Activated CD4-positive, alpha-beta T cell treated with anti-CD3 and anti-CD28 coated beads, Interleukin-2, amount 10 ng/mL, durations not matched to agents 7 days and 5 days (primary cell): ENCODE data around the gene REPIN1. TPM values are rescaled to one million over a fixed set of nuclear protein-coding genes. Genes with fewer than 3 reads are reported as not detected.

Experiments
- CTCF ChIA-PET: fragments of 350-600 bp; sonication (Branson Sonifier 250); formaldehyde crosslinking; loops from one replicate; lab custom pipeline; 2021; ENCODE audit warnings: antibody characterized with exemption; lab: Charles Lee
- POLR2A ChIA-PET: fragments of 350-600 bp; sonication (Branson Sonifier 250); formaldehyde crosslinking; loops from one replicate; lab custom pipeline; 2021; ENCODE audit warnings: antibody characterized with exemption; lab: Charles Lee
- DNase-seq: peaks from one replicate; pipeline ENCODE4 v3.0.0-alpha.2; 2020
- H3K27ac Mint-ChIP-seq: one replicate; pipeline ENCODE4 v1.8.0; 2021; ENCODE audit warnings: mild to moderate bottlenecking, moderate library complexity, mixed read lengths
- H3K27me3 Mint-ChIP-seq: one replicate; pipeline ENCODE4 v1.8.0; 2021; ENCODE audit warnings: mixed read lengths
- H3K36me3 Mint-ChIP-seq: one replicate; pipeline ENCODE4 v1.8.0; 2021; ENCODE audit warnings: low read depth, mixed read lengths
- H3K4me1 Mint-ChIP-seq: one replicate; pipeline ENCODE4 v1.8.0; 2021; ENCODE audit warnings: mixed read lengths
- H3K4me3 Mint-ChIP-seq: one replicate; pipeline ENCODE4 v1.8.0; 2021; ENCODE audit warnings: mild to moderate bottlenecking, moderate library complexity, mixed read lengths
- H3K9me3 Mint-ChIP-seq: one replicate; pipeline ENCODE4 v1.8.0; 2021; ENCODE audit warnings: mixed read lengths
- total RNA-seq, 2 experiments: library from RNA; stranded (reverse); gene quantifications; one replicate each; pipeline ENCODE4 v1.2.3, GENCODE V29; 2021

REPIN1 gene
- total RNA-seq, 2 experiments from 2014 or later: 45.1 to 54.6 TPM

- peaks cover 39% of the 10 kb centered on the region for H3K4me1 Mint-ChIP-seq
- peak; percentile 71 for DNase-seq
- peaks cover 4% of the 10 kb centered on the region for H3K9me3 Mint-ChIP-seq
- no peak overlapping the region for H3K4me3 Mint-ChIP-seq
- no peaks in the 10 kb centered on the region for H3K27me3 Mint-ChIP-seq
- peak overlapping the region; percentile 89 for H3K27ac Mint-ChIP-seq
- ChIA-PET POLR2A (no interaction called here), CTCF (interaction anchor here (0.7 to 1.3 kb wide), 2 partner anchors 7 to 11 kb away, joined by 3 to 6 read pairs; partner anchors contain the start of gene REPIN1)
- no peaks in the 10 kb centered on the region for H3K36me3 Mint-ChIP-seq
These were observed 11.4 kb upstream of the REPIN1 start for GRCh38 chr7:150357270-150357669.

- H3K4me1 Mint-ChIP-seq: peaks cover 39% of the 10 kb centered on the region
- DNase-seq: no peak
- no peaks in the 10 kb centered on the region for H3K27me3 Mint-ChIP-seq
- H3K36me3 Mint-ChIP-seq: no peaks in the 10 kb centered on the region
- H3K27ac Mint-ChIP-seq: peak overlapping the region; percentile 89
- H3K9me3 Mint-ChIP-seq: peaks cover 4% of the 10 kb centered on the region
- H3K4me3 Mint-ChIP-seq: no peak overlapping the region
- POLR2A ChIA-PET: no interaction called here
- CTCF ChIA-PET: interaction anchor here (0.6 to 1.3 kb wide), 3 partner anchors 10 to 421 kb away, joined by 4 to 6 read pairs (median 5); partner anchors contain the start of gene REPIN1
These were observed 10.7 kb upstream of the REPIN1 start for GRCh38 chr7:150357771-150358427.

GRCh38 chr7:150358433-150358832 lies 10.2 kb upstream of the REPIN1 start:
- CTCF ChIA-PET: interaction anchor here (0.6 to 1.3 kb wide), 3 partner anchors 9 to 420 kb away, joined by 4 to 6 read pairs (median 5); partner anchors contain the start of gene REPIN1
- H3K4me3 Mint-ChIP-seq: no peak overlapping the region
- no peaks in the 10 kb centered on the region for H3K27me3 Mint-ChIP-seq
- DNase-seq: no peak
- peaks cover 41% of the 10 kb centered on the region for H3K4me1 Mint-ChIP-seq
- POLR2A ChIA-PET: no interaction called here
- no peak overlapping the region for H3K27ac Mint-ChIP-seq
- H3K36me3 Mint-ChIP-seq: no peaks in the 10 kb centered on the region
- H3K9me3 Mint-ChIP-seq: peaks cover 4% of the 10 kb centered on the region

GRCh38 chr7:150358988-150359621 lies 9.5 kb upstream of the REPIN1 start:
- peak overlapping the region; percentile 60 for H3K27ac Mint-ChIP-seq
- CTCF ChIA-PET: interaction anchor here (0.9 kb wide), 1 partner anchor 138 kb away, joined by 4 read pairs; no protein-coding TSS in a partner anchor

GRCh38 chr7:150359622-150360362 lies 8.8 kb upstream of the REPIN1 start:
- H3K4me1 Mint-ChIP-seq: peaks cover 49% of the 10 kb centered on the region
- CTCF ChIA-PET: no interaction called here
- H3K9me3 Mint-ChIP-seq: peaks cover 4% of the 10 kb centered on the region
- H3K36me3 Mint-ChIP-seq: no peaks in the 10 kb centered on the region
- peak overlapping the region; percentile 83 for H3K27ac Mint-ChIP-seq
- no peaks in the 10 kb centered on the region for H3K27me3 Mint-ChIP-seq
- POLR2A ChIA-PET: no interaction called here
- DNase-seq: no peak
- peak overlapping the region; percentile 17 for H3K4me3 Mint-ChIP-seq

More at GRCh38 chr7:150358988-150359621, 9.5 kb upstream of the REPIN1 start:
- Mint-ChIP-seq H3K36me3 (no peaks in the 10 kb centered on the region), H3K4me3 (no peak overlapping the region), H3K9me3 (peaks cover 4% of the 10 kb centered on the region), H3K4me1 (peaks cover 46% of the 10 kb centered on the region), H3K27me3 (no peaks in the 10 kb centered on the region)
- POLR2A ChIA-PET: no interaction called here
- DNase-seq: no peak

- ChIA-PET CTCF (interaction anchor here (0.8 kb wide), 2 partner anchors 13 to 51 kb away, joined by 3 to 5 read pairs; no protein-coding TSS in a partner anchor), POLR2A (no interaction called here)
- no peak overlapping the region for H3K4me3 Mint-ChIP-seq
- no peaks in the 10 kb centered on the region for H3K27me3 Mint-ChIP-seq
- peaks cover 4% of the 10 kb centered on the region for H3K9me3 Mint-ChIP-seq
- H3K27ac Mint-ChIP-seq: peak overlapping the region; percentile 83
- H3K36me3 Mint-ChIP-seq: no peaks in the 10 kb centered on the region
- peaks cover 51% of the 10 kb centered on the region for H3K4me1 Mint-ChIP-seq
- DNase-seq: no peak
These were observed 8.1 kb upstream of the REPIN1 start for GRCh38 chr7:150360363-150361058.

- ChIA-PET CTCF (interaction anchor here (1.2 kb wide), 1 partner anchor 396 kb away, joined by 3 read pairs; no protein-coding TSS in a partner anchor), POLR2A (no interaction called here)
- DNase-seq: no peak
- Mint-ChIP-seq H3K27ac (no peak overlapping the region), H3K27me3 (no peaks in the 10 kb centered on the region), H3K36me3 (no peaks in the 10 kb centered on the region), H3K4me3 (no peak overlapping the region), H3K9me3 (peaks cover 4% of the 10 kb centered on the region), H3K4me1 (peaks cover 55% of the 10 kb centered on the region)
These were observed 7.2 kb upstream of the REPIN1 start for GRCh38 chr7:150361402-150361801.

GRCh38 chr7:150361807-150362621 lies 6.6 kb upstream of the REPIN1 start:
- ChIA-PET POLR2A (no interaction called here), CTCF (interaction anchor here (1.2 to 1.6 kb wide), 3 partner anchors 44 to 395 kb away, joined by 3 to 4 read pairs (median 4); a partner anchor contains a TSS)
- H3K4me3 Mint-ChIP-seq: no peak overlapping the region
- no peaks in the 10 kb centered on the region for H3K36me3 Mint-ChIP-seq
- H3K9me3 Mint-ChIP-seq: peaks cover 4% of the 10 kb centered on the region
- peaks cover 51% of the 10 kb centered on the region for H3K4me1 Mint-ChIP-seq
- DNase-seq: no peak
- H3K27me3 Mint-ChIP-seq: no peaks in the 10 kb centered on the region
- no peak overlapping the region for H3K27ac Mint-ChIP-seq

GRCh38 chr7:150363370-150363769 lies 5.3 kb upstream of the REPIN1 start:
- Mint-ChIP-seq H3K4me1 (peaks cover 47% of the 10 kb centered on the region), H3K9me3 (peaks cover 4% of the 10 kb centered on the region), H3K36me3 (no peaks in the 10 kb centered on the region), H3K27me3 (no peaks in the 10 kb centered on the region), H3K27ac (no peak overlapping the region), H3K4me3 (no peak overlapping the region)
- DNase-seq: no peak
- ChIA-PET CTCF (interaction anchor here (0.8 to 1.6 kb wide), 5 partner anchors 15 to 70 kb away, joined by 3 to 4 read pairs (median 3); a partner anchor contains a TSS), POLR2A (interaction anchor here (0.6 kb wide), 1 partner anchor 353 kb away, joined by 3 read pairs; the partner anchor contains the start of gene GIMAP1)

- no peak overlapping the region for H3K27ac Mint-ChIP-seq
- no peak for DNase-seq
- no peaks in the 10 kb centered on the region for H3K36me3 Mint-ChIP-seq
- ChIA-PET CTCF (no interaction called here), POLR2A (no interaction called here)
- H3K4me1 Mint-ChIP-seq: peaks cover 42% of the 10 kb centered on the region
- H3K27me3 Mint-ChIP-seq: no peaks in the 10 kb centered on the region
- H3K9me3 Mint-ChIP-seq: peaks cover 4% of the 10 kb centered on the region
- no peak overlapping the region for H3K4me3 Mint-ChIP-seq
These were observed 4.8 kb upstream of the REPIN1 start for GRCh38 chr7:150363872-150364271.

- Mint-ChIP-seq H3K27ac (no peak overlapping the region), H3K4me3 (no peak overlapping the region), H3K9me3 (no peaks in the 10 kb centered on the region), H3K4me1 (peaks cover 41% of the 10 kb centered on the region), H3K36me3 (no peaks in the 10 kb centered on the region), H3K27me3 (no peaks in the 10 kb centered on the region)
- POLR2A ChIA-PET: no interaction called here
- CTCF ChIA-PET: interaction anchor here (1.0 to 3.0 kb wide), 2 partner anchors 9 to 12 kb away, joined by 3 to 13 read pairs; no protein-coding TSS in a partner anchor
- no peak for DNase-seq
These were observed 3.4 kb upstream of the REPIN1 start for GRCh38 chr7:150365194-150365593.
